Measurements from ENCODE around the gene SPOCK1. TPM values are rescaled to one million over a fixed set of nuclear protein-coding genes. Genes with fewer than 3 reads are reported as not detected.

Gene SPOCK1
- total and polyA plus RNA-seq, 4 donors: 0.48 to 4.5 (median 0.69) TPM

DNA sequence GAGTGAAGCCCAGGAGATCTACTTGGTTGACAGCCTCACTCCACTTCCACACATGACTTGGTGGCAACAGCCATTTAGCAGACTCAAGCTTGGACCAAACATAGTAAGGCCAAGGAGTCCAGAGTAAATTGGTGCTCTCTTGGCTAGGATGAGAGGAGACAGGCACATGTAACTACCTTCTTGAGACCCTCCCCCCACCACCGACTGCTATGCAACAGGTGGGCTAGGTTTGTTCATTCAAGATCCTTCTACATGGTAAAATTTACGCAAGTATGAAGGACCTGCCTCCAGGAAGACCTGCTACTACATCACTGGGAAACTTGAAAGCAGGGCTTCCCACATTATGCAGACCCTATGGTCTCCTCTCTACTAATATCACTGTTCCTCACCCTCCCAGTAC is 442.4 kb downstream of the SPOCK1 start:
- Histone ChIP-seq H3K4me1 (ENCODE audit: control insufficient read depth in 5 of 5, insufficient read depth in 5 of 5, low read length in 5 of 5) (no peaks in the 10 kb centered on the region), H3K4me3 (no peak overlapping the region), H3K9ac (ENCODE audit: insufficient read depth in 1 of 2, low read length in 2 of 2) (no peak overlapping the region), H3K27me3 (ENCODE audit: control insufficient read depth in 3 of 3, insufficient read depth in 3 of 3, low read length in 2 of 3) (peaks cover 0 to under 1% (median 0%) of the 10 kb centered on the region in 3 donors), H3K36me3 (ENCODE audit: control insufficient read depth in 4 of 4, insufficient read depth in 4 of 4, low read length in 4 of 4) (no peaks in the 10 kb centered on the region), H3K9me3 (ENCODE audit: control insufficient read depth in 4 of 4, insufficient read depth in 3 of 4, low read length in 3 of 4) (no peaks in the 10 kb centered on the region), H3K27ac (ENCODE audit: low read depth in 1 of 2, low read length in 1 of 2) (no peak overlapping the region)
- ATAC-seq (ENCODE audit: insufficient read depth, low FRiP score) (no peak), DNase-seq (no peak)
- WGBS, 2 donors: 91 to 95% methylated on average over 2 of the region's 2 CpGs
- TF ChIP-seq, protein P1, sequence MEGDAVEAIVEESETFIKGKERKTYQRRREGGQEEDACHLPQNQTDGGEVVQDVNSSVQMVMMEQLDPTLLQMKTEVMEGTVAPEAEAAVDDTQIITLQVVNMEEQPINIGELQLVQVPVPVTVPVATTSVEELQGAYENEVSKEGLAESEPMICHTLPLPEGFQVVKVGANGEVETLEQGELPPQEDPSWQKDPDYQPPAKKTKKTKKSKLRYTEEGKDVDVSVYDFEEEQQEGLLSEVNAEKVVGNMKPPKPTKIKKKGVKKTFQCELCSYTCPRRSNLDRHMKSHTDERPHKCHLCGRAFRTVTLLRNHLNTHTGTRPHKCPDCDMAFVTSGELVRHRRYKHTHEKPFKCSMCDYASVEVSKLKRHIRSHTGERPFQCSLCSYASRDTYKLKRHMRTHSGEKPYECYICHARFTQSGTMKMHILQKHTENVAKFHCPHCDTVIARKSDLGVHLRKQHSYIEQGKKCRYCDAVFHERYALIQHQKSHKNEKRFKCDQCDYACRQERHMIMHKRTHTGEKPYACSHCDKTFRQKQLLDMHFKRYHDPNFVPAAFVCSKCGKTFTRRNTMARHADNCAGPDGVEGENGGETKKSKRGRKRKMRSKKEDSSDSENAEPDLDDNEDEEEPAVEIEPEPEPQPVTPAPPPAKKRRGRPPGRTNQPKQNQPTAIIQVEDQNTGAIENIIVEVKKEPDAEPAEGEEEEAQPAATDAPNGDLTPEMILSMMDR (IDR thresholded peaks at IDR 0.05; ENCODE audit: control extremely low read depth, extremely low read depth): no peak

DNA sequence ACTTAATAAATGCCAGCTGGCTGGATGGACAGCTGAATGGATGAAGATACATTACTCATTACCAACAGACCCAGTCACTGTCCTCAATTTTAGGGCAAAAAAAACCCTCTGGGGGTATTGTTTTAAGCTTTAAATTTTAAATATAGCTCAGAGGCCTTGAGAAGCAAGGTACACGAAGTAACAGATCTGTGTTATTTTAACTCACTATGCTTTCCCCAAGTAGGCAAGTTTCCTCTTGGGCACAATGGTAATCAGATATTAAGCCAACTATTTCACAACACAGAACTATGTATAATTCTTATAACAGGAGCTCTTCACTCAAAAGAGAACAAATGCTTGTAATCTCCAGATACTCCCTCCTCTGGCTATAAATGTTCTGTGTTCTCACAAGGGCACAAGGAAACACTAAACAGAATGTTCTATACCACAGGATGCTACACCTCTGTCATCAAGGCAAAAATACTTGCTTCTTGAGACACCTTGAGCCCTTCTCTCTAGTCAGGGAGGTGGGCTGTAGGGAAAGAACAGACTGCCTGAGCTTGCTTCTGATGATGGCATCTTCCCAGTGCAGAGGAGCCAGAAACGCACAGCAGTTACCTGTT is 443.8 kb downstream of the SPOCK1 start:
- H3K9ac ChIP-seq (ENCODE audit: insufficient read depth in 1 of 2, low read length in 2 of 2): no peak overlapping the region
- TF ChIP-seq, protein P1 (IDR thresholded peaks at IDR 0.05; ENCODE audit: control extremely low read depth, extremely low read depth): no peak
- no peaks in the 10 kb centered on the region for H3K27me3 ChIP-seq (ENCODE audit: control insufficient read depth in 3 of 3, insufficient read depth in 3 of 3, low read length in 2 of 3)
- no peaks in the 10 kb centered on the region for H3K9me3 ChIP-seq (ENCODE audit: control insufficient read depth in 4 of 4, insufficient read depth in 3 of 4, low read length in 3 of 4)
- no peak overlapping the region for H3K27ac ChIP-seq (ENCODE audit: low read depth in 1 of 2, low read length in 1 of 2)
- H3K4me3 ChIP-seq: no peak overlapping the region
- WGBS, 2 donors: 71 to 82% methylated on average over 2 of the region's 2 CpGs
- H3K4me1 ChIP-seq (ENCODE audit: control insufficient read depth in 5 of 5, insufficient read depth in 5 of 5, low read length in 5 of 5): no peaks in the 10 kb centered on the region
- no peaks in the 10 kb centered on the region for H3K36me3 ChIP-seq (ENCODE audit: control insufficient read depth in 4 of 4, insufficient read depth in 4 of 4, low read length in 4 of 4)
- DNase-seq: no peak
- ATAC-seq (ENCODE audit: insufficient read depth, low FRiP score): no peak

DNA sequence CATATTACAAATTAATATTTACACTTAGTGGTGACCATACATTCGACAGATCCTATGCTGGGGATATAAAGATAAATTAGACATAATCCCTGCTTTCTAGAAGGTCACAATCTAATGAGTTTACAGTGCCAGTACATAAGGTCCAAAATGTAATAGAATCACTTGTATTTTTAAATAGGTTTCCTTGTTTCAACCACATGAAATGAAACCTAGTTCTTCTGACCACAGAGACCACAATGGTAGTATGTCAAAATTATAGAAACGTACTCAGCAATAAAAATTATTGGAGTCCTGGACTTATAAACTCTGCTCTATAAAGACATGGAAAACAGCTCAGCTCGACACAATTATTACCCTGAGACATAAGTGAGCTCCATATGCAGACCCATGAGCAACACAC is 444.3 kb downstream of the SPOCK1 start:
- no peak overlapping the region for H3K27ac ChIP-seq (ENCODE audit: low read depth in 1 of 2, low read length in 1 of 2)
- H3K36me3 ChIP-seq (ENCODE audit: control insufficient read depth in 4 of 4, insufficient read depth in 4 of 4, low read length in 4 of 4): no peaks in the 10 kb centered on the region
- no peaks in the 10 kb centered on the region for H3K4me1 ChIP-seq (ENCODE audit: control insufficient read depth in 5 of 5, insufficient read depth in 5 of 5, low read length in 5 of 5)
- DNase-seq (no peak), ATAC-seq (ENCODE audit: insufficient read depth, low FRiP score) (no peak)
- no peak overlapping the region for H3K9ac ChIP-seq (ENCODE audit: insufficient read depth in 1 of 2, low read length in 2 of 2)
- TF ChIP-seq, protein P1 (IDR thresholded peaks at IDR 0.05; ENCODE audit: control extremely low read depth, extremely low read depth): no peak
- H3K9me3 ChIP-seq (ENCODE audit: control insufficient read depth in 4 of 4, insufficient read depth in 3 of 4, low read length in 3 of 4): no peaks in the 10 kb centered on the region
- no peaks in the 10 kb centered on the region for H3K27me3 ChIP-seq (ENCODE audit: control insufficient read depth in 3 of 3, insufficient read depth in 3 of 3, low read length in 2 of 3)
- H3K4me3 ChIP-seq: no peak overlapping the region
- 56 to 73% methylated on average over 3 of the region's 3 CpGs for WGBS, 2 donors

DNA sequence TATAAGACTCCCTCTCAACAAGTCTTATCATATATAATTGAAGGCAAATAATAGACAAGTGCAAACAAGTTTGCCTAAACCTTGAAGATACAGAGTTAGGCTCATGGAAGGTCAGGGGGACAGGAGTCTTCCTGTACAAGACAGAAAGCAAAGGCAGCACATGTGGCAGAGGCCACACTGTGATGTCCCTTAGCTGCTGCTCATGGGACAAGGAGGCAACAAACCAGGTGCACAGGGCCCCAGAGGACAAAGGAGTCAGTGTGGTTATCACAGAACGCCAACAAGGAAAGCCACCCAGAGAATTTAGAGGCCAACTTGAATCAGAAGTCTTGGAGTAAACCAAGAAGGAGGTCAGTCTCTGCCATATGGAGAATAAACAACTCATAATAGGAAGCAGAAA is 444.8 kb downstream of the SPOCK1 start:
- H3K27me3 ChIP-seq (ENCODE audit: control insufficient read depth in 3 of 3, insufficient read depth in 3 of 3, low read length in 2 of 3): no peaks in the 10 kb centered on the region
- no peak overlapping the region for H3K9ac ChIP-seq (ENCODE audit: insufficient read depth in 1 of 2, low read length in 2 of 2)
- no peaks in the 10 kb centered on the region for H3K4me1 ChIP-seq (ENCODE audit: control insufficient read depth in 5 of 5, insufficient read depth in 5 of 5, low read length in 5 of 5)
- no peaks in the 10 kb centered on the region for H3K9me3 ChIP-seq (ENCODE audit: control insufficient read depth in 4 of 4, insufficient read depth in 3 of 4, low read length in 3 of 4)
- no peaks in the 10 kb centered on the region for H3K36me3 ChIP-seq (ENCODE audit: control insufficient read depth in 4 of 4, insufficient read depth in 4 of 4, low read length in 4 of 4)
- no peak overlapping the region for H3K4me3 ChIP-seq
- 75 to 87% methylated on average over 1 of the region's 1 CpG for WGBS, 2 donors
- H3K27ac ChIP-seq (ENCODE audit: low read depth in 1 of 2, low read length in 1 of 2): no peak overlapping the region
- ATAC-seq (ENCODE audit: insufficient read depth, low FRiP score) (no peak), DNase-seq (no peak)
- TF ChIP-seq, protein P1 (IDR thresholded peaks at IDR 0.05; ENCODE audit: control extremely low read depth, extremely low read depth): no peak
